Activated CD4-positive, alpha-beta T cell treated with anti-CD3 and anti-CD28 coated beads, Interleukin-2, amount 10 ng/mL, durations not matched to agents 7 days and 5 days (primary cell): ENCODE data around the gene TRAPPC2. TPM values are rescaled to one million over a fixed set of nuclear protein-coding genes. Genes with fewer than 3 reads are reported as not detected.
"Not testable (repeated sequence)": the region's sequence is repeated elsewhere in the genome, so short reads cannot be mapped to it uniquely, and the experiment has no call there.

Experiments used
- CTCF ChIA-PET: fragments of 350-600 bp; sonication (Branson Sonifier 250); formaldehyde crosslinking; loops from one replicate; lab custom pipeline; 2021; ENCODE audit warnings: antibody characterized with exemption; lab: Charles Lee
- POLR2A ChIA-PET: fragments of 350-600 bp; sonication (Branson Sonifier 250); formaldehyde crosslinking; loops from one replicate; lab custom pipeline; 2021; ENCODE audit warnings: antibody characterized with exemption; lab: Charles Lee
- DNase-seq: peaks from one replicate; pipeline ENCODE4 v3.0.0-alpha.2; 2020
- H3K27ac Mint-ChIP-seq: one replicate; pipeline ENCODE4 v1.8.0; 2021; ENCODE audit warnings: mild to moderate bottlenecking, moderate library complexity, mixed read lengths
- H3K27me3 Mint-ChIP-seq: one replicate; pipeline ENCODE4 v1.8.0; 2021; ENCODE audit warnings: mixed read lengths
- H3K36me3 Mint-ChIP-seq: one replicate; pipeline ENCODE4 v1.8.0; 2021; ENCODE audit warnings: low read depth, mixed read lengths
- H3K4me1 Mint-ChIP-seq: one replicate; pipeline ENCODE4 v1.8.0; 2021; ENCODE audit warnings: mixed read lengths
- H3K4me3 Mint-ChIP-seq: one replicate; pipeline ENCODE4 v1.8.0; 2021; ENCODE audit warnings: mild to moderate bottlenecking, moderate library complexity, mixed read lengths
- H3K9me3 Mint-ChIP-seq: one replicate; pipeline ENCODE4 v1.8.0; 2021; ENCODE audit warnings: mixed read lengths
- total RNA-seq, 2 experiments: library from RNA; stranded (reverse); gene quantifications; one replicate each; pipeline ENCODE4 v1.2.3, GENCODE V29; 2021

TRAPPC2 gene
- total RNA-seq, 2 experiments from 2014 or later: 20.2 to 22.2 TPM

DNA sequence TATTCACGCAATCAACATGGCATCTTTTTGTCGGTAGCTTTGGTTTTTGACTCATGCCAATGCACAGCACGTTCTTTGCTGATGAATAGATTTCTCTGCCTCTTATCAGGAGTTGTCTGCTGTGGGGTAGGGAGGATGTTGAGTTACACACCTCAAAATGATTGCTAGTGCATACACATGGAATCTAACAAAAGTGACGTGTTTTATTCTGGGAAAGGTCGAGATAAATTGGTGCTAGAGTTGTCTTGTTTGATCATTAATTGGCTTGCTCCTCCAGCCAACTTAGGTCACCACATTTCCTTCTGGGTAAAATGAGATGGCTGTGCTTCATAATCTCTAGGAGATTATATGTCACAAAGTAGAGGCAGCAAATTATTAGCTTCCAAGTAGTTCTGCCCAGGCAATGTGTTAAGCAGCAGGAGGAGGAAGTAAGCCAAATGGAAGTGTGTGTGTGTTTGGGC is 41.6 kb downstream of the TRAPPC2 start:
- CTCF ChIA-PET: interaction anchor here (1.1 kb wide), 1 partner anchor 692 kb away, joined by 3 read pairs; no protein-coding TSS in a partner anchor

DNA sequence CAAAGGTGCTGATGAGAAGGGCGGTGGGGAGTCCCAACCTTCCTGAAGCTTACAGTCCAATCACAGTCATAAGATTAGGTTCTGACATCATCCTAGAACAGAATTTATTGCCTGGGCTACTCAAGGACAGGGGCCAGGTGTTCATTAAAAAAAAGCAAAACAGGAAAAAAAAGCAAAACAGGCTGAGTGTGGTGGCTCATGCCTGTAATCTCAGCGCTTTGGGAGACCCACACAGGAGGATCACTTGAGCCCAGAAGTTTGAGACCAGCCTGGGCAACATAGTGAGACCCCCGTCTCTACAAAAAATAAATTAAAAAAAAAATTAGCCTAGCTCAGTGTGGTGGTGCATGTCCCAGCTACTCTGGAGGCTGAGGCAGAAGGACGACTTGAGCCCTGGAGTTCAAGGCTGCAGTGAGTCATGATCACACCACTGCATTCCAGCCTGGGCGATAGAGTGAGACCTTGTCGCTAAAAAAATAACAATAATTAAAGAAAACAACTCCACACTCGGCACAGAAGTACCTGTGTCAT is 42.5 kb downstream of the TRAPPC2 start:
- CTCF ChIA-PET: interaction anchor here (0.8 to 1.6 kb wide), 3 partner anchors 8 to 691 kb away, joined by 3 read pairs; no protein-coding TSS in a partner anchor
- Mint-ChIP-seq H3K27ac (no peak overlapping the region), H3K27me3 (no peaks in the 10 kb centered on the region), H3K4me3 (no peak overlapping the region), H3K36me3 (peaks cover 7% of the 10 kb centered on the region), H3K4me1 (peaks cover 60% of the 10 kb centered on the region), H3K9me3 (no peaks in the 10 kb centered on the region)
- DNase-seq: no peak
- POLR2A ChIA-PET: no interaction called here

More for the DNA sequence above, 41.6 kb downstream of the TRAPPC2 start:
- peaks cover 7% of the 10 kb centered on the region for H3K36me3 Mint-ChIP-seq
- no peaks in the 10 kb centered on the region for H3K27me3 Mint-ChIP-seq
- no peak overlapping the region for H3K27ac Mint-ChIP-seq
- POLR2A ChIA-PET: no interaction called here
- DNase-seq: no peak
- no peak overlapping the region for H3K4me3 Mint-ChIP-seq
- H3K4me1 Mint-ChIP-seq: peaks cover 64% of the 10 kb centered on the region
- H3K9me3 Mint-ChIP-seq: no peaks in the 10 kb centered on the region

DNA sequence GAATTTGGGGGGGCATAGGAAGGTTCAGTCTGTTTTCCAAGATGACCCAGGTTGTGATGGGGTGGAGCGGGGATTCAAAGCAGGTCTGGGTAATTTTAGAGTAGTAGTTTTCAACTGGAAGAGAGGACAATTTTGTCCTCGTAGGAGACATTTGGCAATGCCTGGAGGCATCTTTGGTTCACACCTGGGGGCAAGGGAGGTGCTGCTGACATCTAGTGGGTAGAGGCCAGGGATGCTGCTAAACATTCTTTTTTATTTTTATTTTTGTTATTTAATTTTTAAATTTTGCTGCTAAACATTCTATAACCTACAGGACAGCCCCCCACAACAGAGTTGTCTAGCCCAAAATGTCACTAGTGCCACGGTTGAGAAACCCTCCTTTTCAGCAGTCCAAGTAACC is 43.6 kb downstream of the TRAPPC2 start:
- no peaks in the 10 kb centered on the region for H3K9me3 Mint-ChIP-seq
- ChIA-PET POLR2A (no interaction called here), CTCF (interaction anchor here (0.6 to 1.6 kb wide), 2 partner anchors 10 to 43 kb away, joined by 3 to 4 read pairs; no protein-coding TSS in a partner anchor)
- peak overlapping the region; percentile 91 for H3K4me3 Mint-ChIP-seq
- peaks cover 53% of the 10 kb centered on the region for H3K4me1 Mint-ChIP-seq
- peaks cover 5% of the 10 kb centered on the region for H3K36me3 Mint-ChIP-seq
- DNase-seq: no peak
- H3K27me3 Mint-ChIP-seq: no peaks in the 10 kb centered on the region
- no peak overlapping the region for H3K27ac Mint-ChIP-seq

DNA sequence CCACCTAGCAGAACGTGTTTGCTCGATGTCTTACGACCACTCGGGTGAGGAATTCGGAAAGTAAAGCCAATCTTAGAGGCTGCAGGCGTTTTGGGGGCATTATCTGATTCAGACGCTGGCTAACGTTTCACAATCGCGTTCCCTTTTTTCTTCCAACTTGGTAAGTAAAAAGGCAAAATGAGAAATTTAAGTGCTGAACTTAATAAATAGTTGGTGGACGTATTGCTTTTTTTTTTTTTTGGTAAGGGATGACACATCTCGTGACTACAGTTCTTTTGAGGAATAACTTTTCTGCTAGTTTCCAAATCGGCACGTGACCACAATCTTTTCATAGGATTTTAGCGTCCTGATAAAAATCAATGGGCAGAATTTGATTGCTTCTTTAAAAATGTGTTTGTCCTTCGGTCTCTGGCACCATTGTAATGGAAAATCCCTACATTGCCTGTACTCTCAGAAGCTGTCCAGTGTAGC is 44.6 kb downstream of the TRAPPC2 start:
- ChIA-PET POLR2A (no interaction called here), CTCF (no interaction called here)
- Mint-ChIP-seq H3K4me1 (peaks cover 43% of the 10 kb centered on the region), H3K27me3 (no peaks in the 10 kb centered on the region), H3K4me3 (peak overlapping the region; percentile 91), H3K36me3 (peaks cover 5% of the 10 kb centered on the region), H3K27ac (peak overlapping the region; percentile 94), H3K9me3 (no peaks in the 10 kb centered on the region)
- no peak for DNase-seq

DNA sequence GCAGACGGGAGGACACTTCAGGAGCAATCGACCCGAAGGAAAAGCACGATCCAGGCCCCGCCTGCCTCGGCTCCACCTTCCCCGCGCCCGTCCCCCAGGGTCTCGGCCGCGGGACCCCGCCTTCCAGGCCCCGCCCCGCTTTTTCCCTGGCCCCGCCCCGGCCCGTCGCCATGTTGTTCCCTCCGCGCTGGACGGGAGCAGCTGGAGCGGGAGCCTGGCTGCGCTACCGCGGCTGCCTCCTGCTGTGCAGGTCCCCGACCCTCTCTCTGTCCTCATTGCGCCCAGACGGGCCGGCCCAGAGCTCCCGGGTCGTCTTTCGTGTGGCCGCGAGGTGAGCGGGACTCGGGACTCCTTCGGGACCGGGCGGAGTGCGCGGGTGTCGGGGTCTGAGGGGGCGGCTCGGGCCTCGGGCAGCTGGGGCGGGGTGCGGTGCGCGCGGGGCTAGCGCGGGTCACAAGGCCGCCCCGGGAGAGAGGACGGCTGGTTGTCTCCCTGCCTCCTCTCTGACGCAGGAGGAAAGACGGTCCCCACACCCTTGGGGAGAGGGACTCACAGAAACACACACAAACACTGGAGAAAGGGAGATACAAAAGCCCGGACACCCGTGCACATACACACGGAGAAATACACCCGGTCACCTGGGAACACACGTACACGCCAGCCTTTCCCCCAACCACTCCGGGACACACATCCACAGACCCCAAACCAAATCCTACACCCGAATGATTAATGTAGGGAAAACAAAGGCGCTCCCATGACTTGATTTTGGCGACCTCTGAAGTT is 45.3 kb downstream of the TRAPPC2 start, which contains the start of gene RAB9A:
Gene RAB9A (plus strand): TSS at position 171 of the 783 bp plus-strand sequence. CDS start 19,619 bp downstream, outside the sequence.
- Mint-ChIP-seq H3K4me3 (peak within 1 kb of the TSS; percentile 91), H3K36me3 (peaks cover 5% of the 10 kb centered on the region), H3K9me3 (no peaks in the 10 kb centered on the region), H3K27me3 (no peaks in the 10 kb centered on the region), H3K4me1 (peaks cover 42% of the 10 kb centered on the region), H3K27ac (peak within 1 kb of the TSS; percentile 94)
- POLR2A ChIA-PET: no interaction called here
- peak; percentile 70 for DNase-seq
- CTCF ChIA-PET: interaction anchor here (1.0 to 1.5 kb wide), 2 partner anchors 23 to 35 kb away, joined by 3 to 4 read pairs; no protein-coding TSS in a partner anchor

DNA sequence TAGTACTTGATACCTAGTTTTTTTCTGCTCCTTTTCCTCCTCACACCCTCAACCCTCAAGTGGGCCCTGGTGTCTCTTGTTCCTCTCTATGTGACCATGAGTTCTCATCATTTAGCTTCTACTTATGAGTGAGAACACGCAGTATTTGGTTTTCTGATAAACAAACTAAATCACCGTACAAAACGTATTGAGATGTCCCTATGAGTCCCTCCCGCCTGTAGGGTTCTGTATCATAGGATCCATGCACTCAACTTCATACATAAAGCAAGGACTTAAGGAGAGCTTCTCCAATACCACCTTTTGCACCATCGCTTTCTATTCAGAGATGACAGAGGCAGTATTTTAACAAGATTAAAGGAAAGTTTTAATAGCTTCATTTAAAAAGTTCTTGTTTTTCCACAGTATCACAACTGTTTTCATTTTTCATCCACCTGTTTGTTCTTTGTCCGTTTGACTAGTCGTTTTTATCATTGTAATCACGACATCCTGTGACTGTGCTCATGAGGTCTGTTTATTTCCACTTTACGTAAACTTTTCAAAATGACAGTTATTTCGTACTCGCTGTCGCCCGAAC is 45.9 kb downstream of the TRAPPC2 start:
- Mint-ChIP-seq H3K4me1 (peaks cover 37% of the 10 kb centered on the region), H3K36me3 (peaks cover 2% of the 10 kb centered on the region), H3K9me3 (no peaks in the 10 kb centered on the region), H3K4me3 (peak overlapping the region; percentile 91), H3K27me3 (no peaks in the 10 kb centered on the region), H3K27ac (peak overlapping the region; percentile 94)
- CTCF ChIA-PET: interaction anchor here (1.0 to 1.5 kb wide), 2 partner anchors 23 to 36 kb away, joined by 3 to 4 read pairs; no protein-coding TSS in a partner anchor
- no peak for DNase-seq
- POLR2A ChIA-PET: no interaction called here

DNA sequence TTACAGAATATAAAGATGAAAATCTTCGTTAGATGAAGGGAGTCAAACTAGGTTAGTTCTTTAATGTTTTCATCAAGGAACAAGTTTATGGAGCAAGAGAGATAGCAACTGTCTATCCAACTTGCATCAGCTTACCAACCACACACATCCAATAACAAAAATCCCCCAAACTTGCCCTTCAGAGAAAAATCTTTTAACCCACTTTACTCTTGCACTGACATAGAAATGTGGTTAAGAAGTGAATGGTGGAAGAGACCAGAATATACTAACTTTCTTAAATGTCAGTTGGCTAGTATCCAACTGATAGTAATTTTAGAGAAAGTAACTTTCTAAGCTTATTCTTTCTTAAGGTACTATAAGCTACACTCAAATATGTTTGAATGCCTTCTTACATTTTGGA is 47.2 kb downstream of the TRAPPC2 start:
- H3K4me3 Mint-ChIP-seq: no peak overlapping the region
- ChIA-PET POLR2A (no interaction called here), CTCF (interaction anchor here (1.7 kb wide), 1 partner anchor 10 kb away, joined by 7 read pairs; no protein-coding TSS in a partner anchor)
- no peak for DNase-seq
- peaks cover 1% of the 10 kb centered on the region for H3K36me3 Mint-ChIP-seq
- H3K27me3 Mint-ChIP-seq: no peaks in the 10 kb centered on the region
- no peak overlapping the region for H3K27ac Mint-ChIP-seq
- no peaks in the 10 kb centered on the region for H3K9me3 Mint-ChIP-seq
- peaks cover 25% of the 10 kb centered on the region for H3K4me1 Mint-ChIP-seq

DNA sequence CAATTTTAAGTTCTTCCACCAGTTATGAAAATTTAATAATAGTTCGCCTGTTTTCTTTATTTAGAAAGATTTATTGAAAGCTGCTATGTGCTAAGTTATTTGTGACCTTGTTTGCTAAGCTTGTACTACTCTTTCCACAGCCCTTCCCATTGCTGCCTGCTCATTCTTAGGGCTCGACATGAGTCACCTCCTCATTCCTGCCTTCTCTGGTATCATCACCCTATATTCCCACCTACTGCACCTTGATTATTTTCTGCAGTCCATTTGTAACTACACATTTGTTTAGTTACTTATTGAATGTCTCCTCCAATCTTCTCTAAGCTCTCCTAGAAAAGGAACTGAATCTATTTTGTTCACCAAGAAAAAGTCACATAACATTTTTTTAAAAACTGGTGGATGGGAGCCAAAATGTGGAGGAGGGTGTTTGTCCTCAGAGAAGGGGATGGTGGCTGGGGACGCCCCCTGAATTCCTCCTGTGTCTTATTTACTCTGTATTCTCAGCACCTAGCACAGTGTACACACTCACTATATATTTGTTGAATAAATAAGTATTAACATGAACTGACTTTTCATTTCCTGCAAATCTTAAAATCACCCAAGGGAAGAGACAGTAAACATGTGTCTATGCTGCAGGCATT is 49.2 kb downstream of the TRAPPC2 start:
- peaks cover 14% of the 10 kb centered on the region for H3K4me1 Mint-ChIP-seq
- H3K27ac Mint-ChIP-seq: no peak overlapping the region
- ChIA-PET POLR2A (no interaction called here), CTCF (no interaction called here)
- no peaks in the 10 kb centered on the region for H3K36me3 Mint-ChIP-seq
- DNase-seq: no peak
- no peak overlapping the region for H3K4me3 Mint-ChIP-seq
- no peaks in the 10 kb centered on the region for H3K27me3 Mint-ChIP-seq
- no peaks in the 10 kb centered on the region for H3K9me3 Mint-ChIP-seq

DNA sequence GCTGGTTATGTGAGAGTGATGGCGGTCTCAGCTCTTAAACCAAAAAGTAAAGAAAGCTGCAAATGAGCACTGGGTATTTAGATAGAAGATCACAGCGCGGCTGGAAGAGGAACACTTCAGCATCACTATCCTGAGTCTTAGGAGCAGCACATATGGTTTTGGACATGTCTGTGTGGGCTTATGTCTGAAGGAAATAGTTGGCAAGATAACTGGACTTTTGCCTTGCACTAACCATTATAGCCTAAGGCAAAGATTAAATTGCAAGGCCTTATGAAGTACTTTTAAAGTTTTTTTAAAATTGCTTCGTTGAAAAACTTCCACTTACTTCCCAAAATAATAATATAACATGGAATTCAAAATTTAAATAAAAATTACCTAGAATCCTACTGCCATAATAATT is 50.1 kb downstream of the TRAPPC2 start:
- Mint-ChIP-seq H3K9me3 (no peaks in the 10 kb centered on the region), H3K4me3 (no peak overlapping the region), H3K27ac (no peak overlapping the region), H3K27me3 (no peaks in the 10 kb centered on the region), H3K4me1 (peaks cover 10% of the 10 kb centered on the region), H3K36me3 (peaks cover under 1% of the 10 kb centered on the region)
- POLR2A ChIA-PET: no interaction called here
- CTCF ChIA-PET: no interaction called here
- no peak for DNase-seq

DNA sequence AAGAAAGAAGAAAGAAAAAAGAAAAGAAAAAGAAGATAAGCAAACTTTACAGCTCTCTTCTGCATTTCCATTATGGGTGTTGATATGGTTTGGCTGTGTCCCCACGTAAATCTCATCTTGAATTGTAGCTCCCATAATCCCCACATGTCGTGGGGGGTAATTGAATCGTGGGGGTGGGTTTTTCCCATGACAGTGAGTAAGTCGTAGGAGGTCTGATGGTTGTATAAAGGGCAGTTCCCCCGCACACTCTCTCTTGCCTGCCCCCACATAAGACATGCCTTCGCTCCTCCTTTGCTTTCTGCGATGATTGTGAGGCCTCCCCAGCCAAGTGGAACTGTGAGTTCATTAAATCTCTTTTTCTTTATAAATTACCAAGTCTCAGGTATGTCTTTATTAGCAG is 52.8 kb downstream of the TRAPPC2 start:
- ChIA-PET POLR2A (no interaction called here), CTCF (no interaction called here)
- Mint-ChIP-seq H3K27ac (no peak overlapping the region), H3K36me3 (peaks cover 3% of the 10 kb centered on the region), H3K4me3 (no peak overlapping the region), H3K4me1 (no peaks in the 10 kb centered on the region), H3K9me3 (no peaks in the 10 kb centered on the region), H3K27me3 (no peaks in the 10 kb centered on the region)
- no peak for DNase-seq

DNA sequence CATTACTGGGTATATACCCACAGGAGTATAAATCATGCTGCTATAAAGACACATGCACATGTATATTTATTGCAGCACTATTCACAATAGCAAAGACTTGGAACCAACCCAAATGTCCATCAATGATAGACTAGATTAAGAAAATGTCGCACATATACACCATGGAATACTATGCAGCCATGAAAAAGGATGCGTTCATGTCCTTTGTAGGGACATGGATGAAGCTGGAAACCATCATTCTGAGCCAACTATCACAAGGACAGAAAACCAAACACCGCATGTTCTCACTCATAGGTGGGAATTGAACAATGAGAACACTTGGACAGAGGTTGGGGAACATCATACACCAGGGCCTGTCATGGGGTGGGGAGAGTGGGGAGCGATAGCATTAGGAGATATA is 54.7 kb downstream of the TRAPPC2 start:
- H3K27ac Mint-ChIP-seq, DNase-seq, CTCF ChIA-PET, H3K9me3 Mint-ChIP-seq, H3K36me3 Mint-ChIP-seq, H3K27me3 Mint-ChIP-seq, H3K4me1 Mint-ChIP-seq, H3K4me3 Mint-ChIP-seq, POLR2A ChIA-PET: not testable (repeated sequence)

DNA sequence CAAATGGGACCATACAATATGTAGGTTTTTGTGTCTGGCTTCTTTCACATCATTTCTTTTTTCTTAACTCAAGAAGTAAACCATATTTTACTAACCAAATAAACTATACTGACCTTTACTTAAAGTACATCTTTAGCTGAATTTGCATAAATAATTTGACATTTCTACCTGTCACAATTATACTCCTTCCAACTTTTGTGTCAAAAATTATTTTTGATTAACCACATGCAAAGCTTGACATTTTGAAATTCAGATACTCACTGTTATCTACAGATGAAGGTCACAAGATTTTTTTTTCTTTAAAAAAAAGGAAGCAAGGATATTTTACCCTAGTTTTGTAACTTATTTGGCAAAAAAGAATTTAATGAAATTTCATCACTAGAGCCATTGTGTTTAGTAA is 57.5 kb downstream of the TRAPPC2 start:
- H3K9me3 Mint-ChIP-seq: no peaks in the 10 kb centered on the region
- no peak for DNase-seq
- no peaks in the 10 kb centered on the region for H3K27me3 Mint-ChIP-seq
- peaks cover 3% of the 10 kb centered on the region for H3K36me3 Mint-ChIP-seq
- H3K4me3 Mint-ChIP-seq: no peak overlapping the region
- POLR2A ChIA-PET: no interaction called here
- CTCF ChIA-PET: no interaction called here
- H3K27ac Mint-ChIP-seq: no peak overlapping the region
- no peaks in the 10 kb centered on the region for H3K4me1 Mint-ChIP-seq
